Thyroid gland (tissue), 4 donors: ENCODE measurements around the gene S1PR4.

Experiments
- POLR2A ChIP-seq, 2 donors: fragments of 450-650 bp; IDR thresholded peaks; one replicate each; pipeline ENCODE4 v1.6.1; 2017; ENCODE audit warnings: antibody characterized with exemption in 2 of 2, mild to moderate bottlenecking in 2 of 2, moderate library complexity in 1 of 2
- TF ChIP-seq, protein P1 (sequence below), 6 experiments: fragments of 200-600 bp in 3 of 6; fragments of 450-650 bp in 3 of 6; sonication (generic) in 3 of 6; IDR thresholded peaks; one replicate each; pipeline ENCODE4 v1.5.1; 2016 to 2019; ENCODE audit warnings: antibody characterized with exemption in 6 of 6, mild to moderate bottlenecking in 2 of 6, inconsistent platforms in 1 of 6, moderate library complexity in 1 of 6

GRCh38 chr19:3203805-3204645, 25.5 kb downstream of the S1PR4 start:
- TF ChIP-seq, protein P1, sequence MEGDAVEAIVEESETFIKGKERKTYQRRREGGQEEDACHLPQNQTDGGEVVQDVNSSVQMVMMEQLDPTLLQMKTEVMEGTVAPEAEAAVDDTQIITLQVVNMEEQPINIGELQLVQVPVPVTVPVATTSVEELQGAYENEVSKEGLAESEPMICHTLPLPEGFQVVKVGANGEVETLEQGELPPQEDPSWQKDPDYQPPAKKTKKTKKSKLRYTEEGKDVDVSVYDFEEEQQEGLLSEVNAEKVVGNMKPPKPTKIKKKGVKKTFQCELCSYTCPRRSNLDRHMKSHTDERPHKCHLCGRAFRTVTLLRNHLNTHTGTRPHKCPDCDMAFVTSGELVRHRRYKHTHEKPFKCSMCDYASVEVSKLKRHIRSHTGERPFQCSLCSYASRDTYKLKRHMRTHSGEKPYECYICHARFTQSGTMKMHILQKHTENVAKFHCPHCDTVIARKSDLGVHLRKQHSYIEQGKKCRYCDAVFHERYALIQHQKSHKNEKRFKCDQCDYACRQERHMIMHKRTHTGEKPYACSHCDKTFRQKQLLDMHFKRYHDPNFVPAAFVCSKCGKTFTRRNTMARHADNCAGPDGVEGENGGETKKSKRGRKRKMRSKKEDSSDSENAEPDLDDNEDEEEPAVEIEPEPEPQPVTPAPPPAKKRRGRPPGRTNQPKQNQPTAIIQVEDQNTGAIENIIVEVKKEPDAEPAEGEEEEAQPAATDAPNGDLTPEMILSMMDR (IDR thresholded peaks at IDR 0.05), result no peak
- TF ChIP-seq POLR2A (IDR thresholded peaks at IDR 0.05), result no peak
